Tibial nerve (tissue), 4 donors: ENCODE data around the gene SLC13A4. TPM values are rescaled to one million over a fixed set of nuclear protein-coding genes. Genes with fewer than 3 reads are reported as not detected.

Experiments
- DNase-seq, 2 donors: peaks; one replicate each; pipeline ENCODE4 v3.0.0-alpha.2; 2019; ENCODE audit warnings: low spot score in 2 of 2
- H3K27ac ChIP-seq, 4 donors: fragments of 200-600 bp; sonication (generic) in 3 of 4; one replicate each; pipeline ENCODE4 v1.5.1; 2017 to 2019; ENCODE audit warnings: mild to moderate bottlenecking in 1 of 4
- H3K27me3 ChIP-seq, 2 donors: fragments of 200-600 bp; sonication (generic) in 1 of 2; one replicate each; pipeline versions ENCODE4 v1.5.1 to v1.6.0; 2017 to 2019
- H3K36me3 ChIP-seq, 3 donors: fragments of 200-600 bp; sonication (generic); one replicate each; pipeline ENCODE4 v1.5.1; 2018 to 2019
- H3K4me1 ChIP-seq, 4 donors: fragments of 200-600 bp; sonication (generic) in 3 of 4; one replicate each; pipeline ENCODE4 v1.5.1; 2017 to 2019
- H3K4me3 ChIP-seq, 4 donors: fragments of 200-600 bp; sonication (generic) in 3 of 4; one replicate each; pipeline ENCODE4 v1.5.1; 2017 to 2019; ENCODE audit warnings: mild to moderate bottlenecking in 1 of 4, moderate library complexity in 1 of 4
- H3K9me3 ChIP-seq, 4 donors: fragments of 200-600 bp; sonication (generic) in 3 of 4; one replicate each; pipeline ENCODE4 v1.5.1; 2017 to 2019
- EP300 ChIP-seq, 2 donors: sonication (generic); formaldehyde crosslinking; IDR thresholded peaks; one replicate each; pipeline ENCODE4 v1.6.1; 2017; ENCODE audit warnings: antibody characterized with exemption in 2 of 2, mild to moderate bottlenecking in 1 of 2
- POLR2A ChIP-seq, 2 donors: fragments of 450-650 bp; IDR thresholded peaks; one replicate each; pipeline ENCODE4 v1.6.1; 2017; ENCODE audit warnings: antibody characterized with exemption in 2 of 2, mild to moderate bottlenecking in 2 of 2, moderate library complexity in 2 of 2
- WGBS, 2 donors: methylation state at CpG; one replicate each; pipeline ENCODE4 v1.1.5; 2018; 5-methylcytosine and 5-hydroxymethylcytosine counted together
- total RNA-seq, 4 donors: library from RNA; depleted of rRNA; stranded (reverse); fragments of >200 nt; gene quantifications; one replicate each; pipeline ENCODE4 v1.1.0, GENCODE V29; 2016
- TF ChIP-seq, protein P1 (sequence below), 5 experiments: fragments of 200-600 bp in 3 of 5; fragments of 450-650 bp in 2 of 5; sonication (generic) in 3 of 5; IDR thresholded peaks; one replicate each; pipeline ENCODE4 v1.5.1; 2016 to 2019; ENCODE audit warnings: antibody characterized with exemption in 5 of 5, mild to moderate bottlenecking in 3 of 5, moderate library complexity in 2 of 5

SLC13A4 gene
- total RNA-seq, 4 donors from 2014 or later: not detected

DNA sequence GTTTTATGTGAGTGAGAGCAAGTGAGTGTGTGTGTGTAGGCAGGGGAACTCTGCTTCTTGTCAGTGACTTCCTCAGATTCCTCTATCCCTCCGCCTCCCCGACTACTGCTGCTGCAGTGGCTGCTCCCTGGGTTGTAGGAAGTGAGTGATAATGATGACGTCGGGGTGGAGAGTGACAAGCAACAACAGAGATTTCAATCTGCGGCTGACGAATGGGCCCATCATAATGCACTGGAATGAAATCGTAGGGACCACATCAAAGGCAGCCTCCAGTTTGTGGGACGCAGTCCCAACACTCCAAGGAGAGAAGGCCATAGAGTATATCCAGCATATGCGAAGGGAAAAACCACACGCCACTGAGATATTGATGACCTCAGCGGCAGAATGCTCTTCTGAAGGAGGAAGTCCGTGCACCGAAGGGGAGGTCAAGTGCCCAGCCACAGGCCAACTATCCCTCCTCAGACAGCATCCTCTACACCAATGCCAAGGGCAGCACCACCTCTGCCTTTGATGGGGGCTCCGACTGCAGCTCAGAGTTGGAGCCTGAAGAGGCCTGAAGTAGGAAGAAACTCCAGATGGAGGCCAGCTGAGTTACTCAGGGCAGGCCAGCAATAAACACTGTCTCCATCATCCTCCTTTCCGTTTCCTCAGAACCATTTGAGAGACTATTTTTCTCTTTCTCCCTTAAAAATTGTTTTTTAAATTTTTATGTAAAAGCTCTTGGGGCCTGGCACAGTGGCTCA, 77.0 kb downstream of the SLC13A4 start:
- H3K4me1 ChIP-seq: peaks cover 0 to 4% (median 0%) of the 10 kb centered on the region in 4 donors
- H3K36me3 ChIP-seq: peaks cover 0 to 36% (median 7%) of the 10 kb centered on the region in 3 donors
- H3K27ac ChIP-seq: no peak overlapping the region
- 73 to 83% methylated on average over 15 of the region's 15 CpGs for WGBS, 2 donors
- TF ChIP-seq EP300 (IDR thresholded peaks at IDR 0.05) (no peak), POLR2A (IDR thresholded peaks at IDR 0.05) (no peak)
- TF ChIP-seq, protein P1, sequence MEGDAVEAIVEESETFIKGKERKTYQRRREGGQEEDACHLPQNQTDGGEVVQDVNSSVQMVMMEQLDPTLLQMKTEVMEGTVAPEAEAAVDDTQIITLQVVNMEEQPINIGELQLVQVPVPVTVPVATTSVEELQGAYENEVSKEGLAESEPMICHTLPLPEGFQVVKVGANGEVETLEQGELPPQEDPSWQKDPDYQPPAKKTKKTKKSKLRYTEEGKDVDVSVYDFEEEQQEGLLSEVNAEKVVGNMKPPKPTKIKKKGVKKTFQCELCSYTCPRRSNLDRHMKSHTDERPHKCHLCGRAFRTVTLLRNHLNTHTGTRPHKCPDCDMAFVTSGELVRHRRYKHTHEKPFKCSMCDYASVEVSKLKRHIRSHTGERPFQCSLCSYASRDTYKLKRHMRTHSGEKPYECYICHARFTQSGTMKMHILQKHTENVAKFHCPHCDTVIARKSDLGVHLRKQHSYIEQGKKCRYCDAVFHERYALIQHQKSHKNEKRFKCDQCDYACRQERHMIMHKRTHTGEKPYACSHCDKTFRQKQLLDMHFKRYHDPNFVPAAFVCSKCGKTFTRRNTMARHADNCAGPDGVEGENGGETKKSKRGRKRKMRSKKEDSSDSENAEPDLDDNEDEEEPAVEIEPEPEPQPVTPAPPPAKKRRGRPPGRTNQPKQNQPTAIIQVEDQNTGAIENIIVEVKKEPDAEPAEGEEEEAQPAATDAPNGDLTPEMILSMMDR (IDR thresholded peaks at IDR 0.05): no peak
- no peaks in the 10 kb centered on the region for H3K9me3 ChIP-seq
- no peaks in the 10 kb centered on the region for H3K27me3 ChIP-seq
- no peak overlapping the region for H3K4me3 ChIP-seq
- no peak for DNase-seq

- no peak for DNase-seq
- peaks cover 0 to 6% (median 0%) of the 10 kb centered on the region in 4 donors for H3K4me1 ChIP-seq
- no peak overlapping the region for H3K27ac ChIP-seq
- H3K4me3 ChIP-seq: no peak overlapping the region
- H3K27me3 ChIP-seq: no peaks in the 10 kb centered on the region
- TF ChIP-seq EP300 (IDR thresholded peaks at IDR 0.05) (no peak), POLR2A (IDR thresholded peaks at IDR 0.05) (no peak)
- TF ChIP-seq, protein P1 (IDR thresholded peaks at IDR 0.05): no peak
- H3K9me3 ChIP-seq: no peaks in the 10 kb centered on the region
- WGBS, 2 donors: 59% methylated on average over 7 of the region's 7 CpGs
- H3K36me3 ChIP-seq: peaks cover 0 to 60% (median 7%) of the 10 kb centered on the region in 3 donors
These were observed 79.8 kb downstream of the SLC13A4 start for GRCh38 chr7:135648235-135648634.

DNA sequence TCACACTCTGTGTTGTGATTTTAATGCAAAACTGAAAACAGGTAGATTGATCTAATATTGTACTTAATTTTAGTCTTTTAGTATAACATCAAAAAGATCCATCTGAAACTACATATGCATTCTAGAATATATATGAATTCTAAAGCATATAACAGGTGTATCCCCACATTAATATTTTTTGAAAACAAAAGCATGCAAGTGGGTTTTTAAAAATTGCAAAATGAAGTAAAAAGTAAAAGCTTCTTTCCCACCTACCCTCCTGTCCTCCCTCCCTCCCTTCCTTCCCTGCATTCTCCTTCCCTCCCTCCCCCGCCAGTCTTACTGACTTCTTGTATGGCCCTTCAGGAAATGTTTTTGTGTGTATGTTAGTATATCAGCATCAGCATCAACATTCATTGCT, 80.2 kb downstream of the SLC13A4 start:
- WGBS, 2 donors: 80 to 84% methylated on average over 1 of the region's 1 CpG
- H3K4me3 ChIP-seq: no peak overlapping the region
- no peak for DNase-seq
- peaks cover 0 to 65% (median 7%) of the 10 kb centered on the region in 3 donors for H3K36me3 ChIP-seq
- H3K4me1 ChIP-seq: peaks cover 0 to 5% (median 0%) of the 10 kb centered on the region in 4 donors
- TF ChIP-seq EP300 (IDR thresholded peaks at IDR 0.05): no peak
- TF ChIP-seq, protein P1 (IDR thresholded peaks at IDR 0.05): no peak
- TF ChIP-seq POLR2A (IDR thresholded peaks at IDR 0.05): no peak
- no peak overlapping the region for H3K27ac ChIP-seq
- no peaks in the 10 kb centered on the region for H3K9me3 ChIP-seq
- no peaks in the 10 kb centered on the region for H3K27me3 ChIP-seq

DNA sequence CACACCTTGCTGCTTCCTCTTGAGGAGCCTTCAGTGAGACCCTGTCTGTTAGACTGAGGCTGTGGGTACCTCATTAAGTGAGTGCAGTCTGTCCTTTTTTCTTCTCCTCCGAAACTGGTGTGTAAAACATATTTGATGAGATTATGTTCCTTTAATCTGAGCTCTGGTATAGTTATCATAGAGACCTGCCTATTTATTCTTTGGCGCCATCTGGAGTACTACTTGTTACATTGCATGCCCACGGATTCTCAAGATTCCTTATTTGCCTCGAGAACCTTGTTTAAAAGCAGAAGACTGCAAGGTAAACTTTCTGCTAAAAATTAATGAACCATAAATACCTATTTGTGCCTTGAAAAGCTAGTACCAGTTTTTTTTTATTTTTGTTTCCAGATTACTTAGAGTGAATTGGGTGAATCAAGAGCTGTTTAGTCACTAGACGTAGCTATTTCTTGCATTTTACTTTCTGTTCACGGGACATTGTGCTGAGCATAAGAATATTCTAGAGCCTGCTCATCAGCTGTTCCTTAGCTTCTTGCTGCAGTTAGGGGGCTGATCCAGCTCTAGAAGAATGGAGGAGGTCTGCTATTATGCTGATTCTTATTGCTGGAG, 82.6 kb downstream of the SLC13A4 start:
- no peak overlapping the region for H3K4me3 ChIP-seq
- no peaks in the 10 kb centered on the region for H3K27me3 ChIP-seq
- TF ChIP-seq, protein P1 (IDR thresholded peaks at IDR 0.05): peak; percentile 71 to 75 (median 73)
- TF ChIP-seq POLR2A (IDR thresholded peaks at IDR 0.05): no peak
- H3K9me3 ChIP-seq: no peaks in the 10 kb centered on the region
- WGBS, 2 donors: 32 to 33% methylated on average over 6 of the region's 6 CpGs
- H3K36me3 ChIP-seq: peaks cover 0 to 77% (median 7%) of the 10 kb centered on the region in 3 donors
- H3K4me1 ChIP-seq: peaks cover 0 to 5% (median 0%) of the 10 kb centered on the region in 4 donors
- peak in 1 of 2 donors; percentile 52 for DNase-seq
- H3K27ac ChIP-seq: peak overlapping the region in 1 of 4 donors; percentile 32

DNA sequence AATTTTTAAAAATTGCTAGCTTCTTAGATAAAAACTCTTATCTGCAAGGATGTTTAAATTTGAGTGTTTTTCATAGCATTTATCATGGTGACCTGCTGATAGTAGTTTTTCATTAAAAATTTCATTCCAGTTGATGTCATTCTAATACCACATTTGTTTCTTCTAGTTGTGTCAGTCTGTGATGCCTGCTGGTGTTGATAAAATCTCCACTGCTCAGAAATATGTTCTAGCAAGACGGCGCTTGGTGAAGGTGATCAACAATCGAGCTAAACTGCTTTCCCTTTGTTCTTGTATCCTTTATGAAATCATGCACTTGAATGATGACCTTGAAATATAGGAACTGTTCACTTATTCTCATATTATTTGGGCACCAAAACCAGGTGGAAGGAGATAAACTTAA, 83.3 kb downstream of the SLC13A4 start:
- TF ChIP-seq, protein P1 (IDR thresholded peaks at IDR 0.05): no peak
- TF ChIP-seq POLR2A (IDR thresholded peaks at IDR 0.05): no peak
- TF ChIP-seq EP300 (IDR thresholded peaks at IDR 0.05): no peak
- no peaks in the 10 kb centered on the region for H3K27me3 ChIP-seq
- peaks cover 0 to 5% (median 0%) of the 10 kb centered on the region in 4 donors for H3K4me1 ChIP-seq
- H3K36me3 ChIP-seq: peaks cover 0 to 79% (median 7%) of the 10 kb centered on the region in 3 donors
- no peak overlapping the region for H3K4me3 ChIP-seq
- WGBS, 2 donors: 87 to 90% methylated on average over 3 of the region's 3 CpGs
- DNase-seq: no peak
- H3K27ac ChIP-seq: no peak overlapping the region
- H3K9me3 ChIP-seq: no peaks in the 10 kb centered on the region
